Fibroblast of pulmonary artery (primary cell): ENCODE results near the gene LYPD4.

Experiments used
- DNase-seq: peaks from one replicate; pipeline ENCODE4 v3.0.0-alpha.2; 2010; ENCODE audit warnings: low read depth
- H3K4me3 ChIP-seq: replicated peaks from 2 replicates; pipeline ENCODE4 v1.5.1; 2011; ENCODE audit warnings: low read depth, mild to moderate bottlenecking, control low read depth, low read length, moderate library complexity
- CTCF ChIP-seq: IDR thresholded peaks from 2 replicates; pipeline ENCODE4 v1.5.1; 2011; ENCODE audit warnings: mild to moderate bottlenecking, control low read depth, low read length, inconsistent platforms; ENCODE audit errors: missing control alignments

Gene LYPD4

GRCh38 chr19:41872384-41872774, 27.9 kb upstream of the LYPD4 start:
- TF ChIP-seq CTCF = no peak
- no peak overlapping the region for H3K4me3 ChIP-seq
- no peak for DNase-seq

DNA sequence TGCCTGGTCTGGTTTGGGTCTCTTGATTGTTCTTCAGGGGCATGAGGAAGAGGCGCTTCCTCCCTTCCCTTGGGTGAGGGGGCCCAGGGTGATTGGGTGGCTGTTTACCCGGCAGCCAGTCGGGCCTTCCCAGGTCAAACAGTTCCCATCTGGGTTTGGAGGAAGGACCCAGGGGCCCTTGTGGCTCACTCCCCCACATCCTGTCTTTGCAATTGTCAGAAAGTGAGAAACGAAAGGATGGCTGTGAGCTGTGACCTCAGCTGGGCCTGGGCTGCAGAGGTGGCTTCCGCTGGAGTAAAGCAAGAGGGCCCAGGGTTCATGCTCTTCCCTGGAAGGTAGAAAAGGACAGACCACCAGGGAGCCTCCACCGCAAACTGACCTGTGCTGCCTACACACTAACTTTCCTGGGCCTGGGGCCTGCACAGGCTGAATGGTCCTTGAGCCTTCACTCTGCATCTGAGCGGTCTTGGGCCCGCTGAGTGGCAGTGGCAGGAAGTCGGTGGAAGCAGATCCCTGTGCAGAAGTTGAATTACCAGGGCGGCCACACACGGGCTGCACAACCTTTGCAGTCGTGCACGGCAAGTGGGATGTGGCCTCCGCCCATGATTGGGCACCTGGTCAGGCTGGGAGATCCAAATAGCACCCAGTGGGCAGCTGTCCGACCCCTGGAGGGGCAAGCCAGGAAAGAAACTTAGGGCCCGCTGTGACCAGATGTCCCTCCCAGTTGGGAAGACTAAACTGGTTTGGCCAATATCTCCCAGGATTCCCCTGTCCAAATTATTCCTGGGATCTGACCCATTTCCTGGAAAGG, 27.3 kb upstream of the LYPD4 start:
- DNase-seq = no peak
- no peak overlapping the region for H3K4me3 ChIP-seq
- TF ChIP-seq CTCF = no peak

- no peak for TF ChIP-seq CTCF
- peak; percentile 29 for DNase-seq
- no peak overlapping the region for H3K4me3 ChIP-seq
These were observed 26.0 kb upstream of the LYPD4 start for GRCh38 chr19:41870401-41870873.

DNA sequence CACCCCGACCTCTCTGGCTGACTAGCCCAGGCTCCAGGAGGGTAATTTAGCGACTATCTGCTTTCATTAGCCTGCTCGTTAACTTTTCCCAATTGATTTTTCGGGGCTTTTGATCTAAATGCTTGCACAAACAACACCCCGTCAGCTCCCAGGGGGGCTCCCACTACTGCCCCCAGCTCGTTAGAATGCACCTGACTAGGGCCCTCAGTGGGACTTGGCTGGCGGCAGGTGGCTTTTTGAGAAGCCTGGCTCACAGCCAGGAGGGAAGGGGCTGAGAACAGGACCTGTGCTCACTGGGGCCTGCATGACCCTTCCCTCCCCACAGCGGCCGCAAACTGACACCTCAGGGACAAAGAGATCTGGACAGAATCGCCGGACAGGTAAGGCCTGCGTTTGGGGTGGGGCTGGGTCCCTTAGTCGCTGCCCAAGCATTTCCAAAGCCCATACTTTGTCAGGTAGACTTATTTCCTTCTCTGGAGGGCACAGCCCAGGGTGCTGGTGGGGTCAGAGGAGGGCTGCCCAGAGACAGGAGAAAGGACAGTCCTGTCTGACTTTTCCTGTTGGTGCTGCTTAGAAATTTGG, 25.0 kb upstream of the LYPD4 start:
- no peak overlapping the region for H3K4me3 ChIP-seq
- no peak for TF ChIP-seq CTCF
- no peak for DNase-seq

- TF ChIP-seq CTCF = no peak
- DNase-seq = no peak
- H3K4me3 ChIP-seq = no peak overlapping the region
These were observed 24.5 kb upstream of the LYPD4 start for GRCh38 chr19:41868989-41869300.

GRCh38 chr19:41868120-41868988, 23.9 kb upstream of the LYPD4 start:
- DNase-seq = no peak
- TF ChIP-seq CTCF = no peak
- H3K4me3 ChIP-seq = no peak overlapping the region
